WTC11 (cell line): ENCODE measurements around the gene TCF3.

Source experiments
- CREB1 ChIP-seq: sonication (generic); formaldehyde crosslinking; IDR thresholded peaks from 2 replicates; pipeline ENCODE4 v1.8.0; 2023; ENCODE audit warnings: mild to moderate bottlenecking, missing genetic modification reagents
- ESRRA ChIP-seq: sonication (generic); formaldehyde crosslinking; IDR thresholded peaks from 2 replicates; pipeline ENCODE4 v1.8.1; 2022; ENCODE audit warnings: mild to moderate bottlenecking, missing genetic modification reagents, borderline replicate concordance
- ETV6 ChIP-seq: sonication (generic); formaldehyde crosslinking; IDR thresholded peaks from 2 replicates; pipeline ENCODE4 v1.8.1; 2022; ENCODE audit warnings: mild to moderate bottlenecking, missing genetic modification reagents
- JUN ChIP-seq: sonication (generic); formaldehyde crosslinking; IDR thresholded peaks from 2 replicates; pipeline ENCODE4 v1.8.0; 2023; ENCODE audit warnings: mild to moderate bottlenecking, missing genetic modification reagents
- MAX ChIP-seq: sonication (generic); formaldehyde crosslinking; IDR thresholded peaks from 2 replicates; pipeline ENCODE4 v1.8.0; 2022; ENCODE audit warnings: mild to moderate bottlenecking, missing genetic modification reagents
- SP1 ChIP-seq: sonication (generic); formaldehyde crosslinking; conservative IDR thresholded peaks from 2 replicates; pipeline ENCODE4 v1.8.1; 2022; ENCODE audit warnings: missing genetic modification reagents
- USF1 ChIP-seq: sonication (generic); formaldehyde crosslinking; IDR thresholded peaks from 2 replicates; pipeline ENCODE4 v1.8.0; 2022; ENCODE audit warnings: mild to moderate bottlenecking, missing genetic modification reagents
- USF2 ChIP-seq: sonication (generic); formaldehyde crosslinking; IDR thresholded peaks from 2 replicates; pipeline ENCODE4 v1.8.1; 2023; ENCODE audit warnings: mild to moderate bottlenecking, missing genetic modification reagents, moderate library complexity
- ZNF121 ChIP-seq: sonication (generic); formaldehyde crosslinking; IDR thresholded peaks from 2 replicates; pipeline ENCODE4 v1.8.0; 2023; ENCODE audit warnings: missing genetic modification reagents
- ZSCAN18 ChIP-seq: fragments of 250-450 bp; sonication (Bioruptor Pico); IDR thresholded peaks from 2 replicates; pipeline ENCODE4 v2.1.2; 2022; ENCODE audit warnings: mild to moderate bottlenecking, moderate library complexity
- TF ChIP-seq, protein P1 (sequence below): fragments of 200-600 bp; IDR thresholded peaks from 2 replicates; pipeline ENCODE4 v1.8.0; 2022; ENCODE audit warnings: antibody characterized with exemption
- TF ChIP-seq, protein P2 (sequence below): sonication (generic); formaldehyde crosslinking; IDR thresholded peaks from 2 replicates; pipeline ENCODE4 v1.8.1; 2023; ENCODE audit warnings: mild to moderate bottlenecking, missing genetic modification reagents
- TF ChIP-seq, protein P3 (sequence below): sonication (generic); formaldehyde crosslinking; conservative IDR thresholded peaks from 2 replicates; pipeline ENCODE4 v1.8.1; 2023; ENCODE audit warnings: mild to moderate bottlenecking, low read depth, missing genetic modification reagents, moderate library complexity

GRCh38 chr19:1680976-1681375, 28.6 kb upstream of the TCF3 start:
- no peak for TF ChIP-seq ZNF121 (CRISPR knock-in tag)
- TF ChIP-seq, protein P1, sequence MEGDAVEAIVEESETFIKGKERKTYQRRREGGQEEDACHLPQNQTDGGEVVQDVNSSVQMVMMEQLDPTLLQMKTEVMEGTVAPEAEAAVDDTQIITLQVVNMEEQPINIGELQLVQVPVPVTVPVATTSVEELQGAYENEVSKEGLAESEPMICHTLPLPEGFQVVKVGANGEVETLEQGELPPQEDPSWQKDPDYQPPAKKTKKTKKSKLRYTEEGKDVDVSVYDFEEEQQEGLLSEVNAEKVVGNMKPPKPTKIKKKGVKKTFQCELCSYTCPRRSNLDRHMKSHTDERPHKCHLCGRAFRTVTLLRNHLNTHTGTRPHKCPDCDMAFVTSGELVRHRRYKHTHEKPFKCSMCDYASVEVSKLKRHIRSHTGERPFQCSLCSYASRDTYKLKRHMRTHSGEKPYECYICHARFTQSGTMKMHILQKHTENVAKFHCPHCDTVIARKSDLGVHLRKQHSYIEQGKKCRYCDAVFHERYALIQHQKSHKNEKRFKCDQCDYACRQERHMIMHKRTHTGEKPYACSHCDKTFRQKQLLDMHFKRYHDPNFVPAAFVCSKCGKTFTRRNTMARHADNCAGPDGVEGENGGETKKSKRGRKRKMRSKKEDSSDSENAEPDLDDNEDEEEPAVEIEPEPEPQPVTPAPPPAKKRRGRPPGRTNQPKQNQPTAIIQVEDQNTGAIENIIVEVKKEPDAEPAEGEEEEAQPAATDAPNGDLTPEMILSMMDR: no peak
- TF ChIP-seq, protein P2, sequence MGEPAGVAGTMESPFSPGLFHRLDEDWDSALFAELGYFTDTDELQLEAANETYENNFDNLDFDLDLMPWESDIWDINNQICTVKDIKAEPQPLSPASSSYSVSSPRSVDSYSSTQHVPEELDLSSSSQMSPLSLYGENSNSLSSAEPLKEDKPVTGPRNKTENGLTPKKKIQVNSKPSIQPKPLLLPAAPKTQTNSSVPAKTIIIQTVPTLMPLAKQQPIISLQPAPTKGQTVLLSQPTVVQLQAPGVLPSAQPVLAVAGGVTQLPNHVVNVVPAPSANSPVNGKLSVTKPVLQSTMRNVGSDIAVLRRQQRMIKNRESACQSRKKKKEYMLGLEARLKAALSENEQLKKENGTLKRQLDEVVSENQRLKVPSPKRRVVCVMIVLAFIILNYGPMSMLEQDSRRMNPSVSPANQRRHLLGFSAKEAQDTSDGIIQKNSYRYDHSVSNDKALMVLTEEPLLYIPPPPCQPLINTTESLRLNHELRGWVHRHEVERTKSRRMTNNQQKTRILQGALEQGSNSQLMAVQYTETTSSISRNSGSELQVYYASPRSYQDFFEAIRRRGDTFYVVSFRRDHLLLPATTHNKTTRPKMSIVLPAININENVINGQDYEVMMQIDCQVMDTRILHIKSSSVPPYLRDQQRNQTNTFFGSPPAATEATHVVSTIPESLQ: no peak
- no peak for TF ChIP-seq USF1 (CRISPR knock-in tag)
- TF ChIP-seq USF2 (CRISPR knock-in tag): no peak
- TF ChIP-seq JUN (CRISPR knock-in tag): no peak
- TF ChIP-seq SP1 (CRISPR knock-in tag): no peak
- TF ChIP-seq ZSCAN18 (CRISPR knock-in tag): no peak
- no peak for TF ChIP-seq CREB1 (CRISPR knock-in tag)
- no peak for TF ChIP-seq ESRRA (CRISPR knock-in tag)
- no peak for TF ChIP-seq MAX (CRISPR knock-in tag)
- TF ChIP-seq ETV6 (CRISPR knock-in tag): no peak
- TF ChIP-seq, protein P3, sequence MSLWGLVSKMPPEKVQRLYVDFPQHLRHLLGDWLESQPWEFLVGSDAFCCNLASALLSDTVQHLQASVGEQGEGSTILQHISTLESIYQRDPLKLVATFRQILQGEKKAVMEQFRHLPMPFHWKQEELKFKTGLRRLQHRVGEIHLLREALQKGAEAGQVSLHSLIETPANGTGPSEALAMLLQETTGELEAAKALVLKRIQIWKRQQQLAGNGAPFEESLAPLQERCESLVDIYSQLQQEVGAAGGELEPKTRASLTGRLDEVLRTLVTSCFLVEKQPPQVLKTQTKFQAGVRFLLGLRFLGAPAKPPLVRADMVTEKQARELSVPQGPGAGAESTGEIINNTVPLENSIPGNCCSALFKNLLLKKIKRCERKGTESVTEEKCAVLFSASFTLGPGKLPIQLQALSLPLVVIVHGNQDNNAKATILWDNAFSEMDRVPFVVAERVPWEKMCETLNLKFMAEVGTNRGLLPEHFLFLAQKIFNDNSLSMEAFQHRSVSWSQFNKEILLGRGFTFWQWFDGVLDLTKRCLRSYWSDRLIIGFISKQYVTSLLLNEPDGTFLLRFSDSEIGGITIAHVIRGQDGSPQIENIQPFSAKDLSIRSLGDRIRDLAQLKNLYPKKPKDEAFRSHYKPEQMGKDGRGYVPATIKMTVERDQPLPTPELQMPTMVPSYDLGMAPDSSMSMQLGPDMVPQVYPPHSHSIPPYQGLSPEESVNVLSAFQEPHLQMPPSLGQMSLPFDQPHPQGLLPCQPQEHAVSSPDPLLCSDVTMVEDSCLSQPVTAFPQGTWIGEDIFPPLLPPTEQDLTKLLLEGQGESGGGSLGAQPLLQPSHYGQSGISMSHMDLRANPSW (CRISPR knock-in tag): no peak
